ENCODE measurements around the gene FSTL4.

The FSTL4 gene

GRCh38 chr5:133321286-133321832, 291.0 kb downstream of the FSTL4 start:
- no peak for DNase-seq (ENCODE audit: low read depth)

DNA sequence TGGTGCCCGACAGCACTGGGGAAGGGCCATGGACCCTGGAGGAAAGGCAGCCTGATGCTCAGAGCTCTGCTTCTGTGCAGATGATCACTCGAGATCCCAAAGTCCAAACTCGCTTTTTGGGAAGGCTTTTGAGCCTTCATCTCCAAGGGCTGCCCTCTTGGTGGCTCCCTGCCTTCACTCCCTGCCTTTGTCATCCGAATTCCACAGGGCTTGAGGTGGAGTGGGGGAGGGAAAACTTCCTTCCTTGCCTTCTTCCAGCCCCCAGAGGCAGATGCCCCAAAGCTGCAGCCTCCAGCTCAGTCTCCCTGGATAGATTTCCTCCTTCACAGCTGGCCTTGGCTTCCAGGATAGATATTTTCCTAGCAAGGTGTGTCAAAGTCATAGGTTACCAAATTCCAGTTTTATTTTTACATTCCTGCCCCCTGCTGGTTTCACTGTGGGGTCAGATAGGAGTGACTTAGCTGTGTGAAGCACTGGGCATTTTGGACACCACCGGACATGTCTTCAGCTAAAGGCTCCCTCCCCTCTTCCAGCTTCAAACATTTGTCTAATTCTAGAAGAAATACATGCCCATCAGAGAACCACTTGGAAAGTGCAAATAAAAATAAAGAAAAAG, 292.3 kb downstream of the FSTL4 start:
- DNase-seq (ENCODE audit: low read depth) = no peak

DNA sequence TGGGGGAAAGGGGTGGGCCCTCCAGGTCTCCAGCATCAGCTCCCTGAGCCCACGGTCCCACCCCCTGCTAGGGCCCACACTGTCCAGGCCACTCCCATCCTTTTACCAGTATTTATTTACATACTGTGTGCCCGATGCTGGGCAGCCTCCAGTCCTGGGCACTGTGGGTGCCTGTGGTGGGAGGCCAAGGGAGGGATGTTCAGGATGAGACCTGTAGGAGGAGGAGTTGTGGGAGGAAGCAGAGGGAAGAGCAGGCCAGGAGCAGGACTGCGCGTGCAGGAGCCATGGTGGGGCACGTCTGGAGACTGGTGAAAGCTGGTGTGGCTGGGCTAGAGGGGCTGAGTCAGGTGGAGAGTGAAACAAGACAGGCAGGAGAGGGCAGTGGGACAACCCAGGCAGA, 293.1 kb downstream of the FSTL4 start:
- DNase-seq (ENCODE audit: low read depth) = no peak

DNA sequence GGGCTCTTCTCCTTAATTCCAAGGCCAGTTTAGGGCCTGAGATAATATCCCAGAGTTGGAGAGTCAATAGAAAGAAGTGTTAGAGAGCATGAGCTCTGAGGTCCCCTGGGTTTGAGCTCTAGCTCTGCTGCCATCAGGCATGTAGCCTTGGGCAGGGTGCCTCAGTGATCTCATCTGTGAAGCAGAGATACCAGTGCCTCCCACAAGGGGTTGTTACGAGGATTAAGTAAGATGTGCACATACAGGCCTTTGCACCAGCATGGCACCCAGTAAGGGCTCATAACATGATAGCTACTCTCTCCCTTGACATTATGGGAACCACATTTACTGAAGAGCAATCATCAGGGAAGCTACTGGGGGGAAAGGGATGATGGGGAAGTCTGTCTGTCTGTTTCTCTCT, 294.8 kb downstream of the FSTL4 start:
- no peak for DNase-seq (ENCODE audit: low read depth)

GRCh38 chr5:133316346-133317343, 295.7 kb downstream of the FSTL4 start:
- DNase-seq (ENCODE audit: low read depth) = no peak

DNA sequence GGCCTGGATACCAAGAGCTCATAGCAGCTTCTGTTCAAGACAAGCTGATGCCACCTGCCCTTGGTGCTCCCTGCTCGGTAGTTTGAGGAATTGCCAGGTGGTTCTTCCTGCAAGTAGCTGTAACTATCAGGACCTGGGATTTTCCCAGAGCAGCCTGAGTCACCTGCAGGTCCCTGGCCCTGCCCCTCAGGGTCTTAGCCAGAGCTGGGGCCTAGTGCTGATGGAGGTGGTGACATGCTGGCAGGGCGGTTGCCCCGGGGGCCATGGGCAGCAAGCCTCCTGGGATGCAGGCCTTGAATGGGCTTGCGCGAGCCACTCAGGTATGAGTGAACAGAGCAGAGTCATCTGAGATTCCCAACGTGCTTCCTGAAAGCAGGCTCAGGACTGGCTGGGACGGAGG, 298.3 kb downstream of the FSTL4 start:
- DNase-seq (ENCODE audit: low read depth) = no peak

GRCh38 chr5:133311176-133311575, 301.2 kb downstream of the FSTL4 start:
- no peak for DNase-seq (ENCODE audit: low read depth)

GRCh38 chr5:133309984-133310621, 302.2 kb downstream of the FSTL4 start:
- no peak for DNase-seq (ENCODE audit: low read depth)

GRCh38 chr5:133309166-133309795, 303.1 kb downstream of the FSTL4 start:
- no peak for DNase-seq (ENCODE audit: low read depth)

DNA sequence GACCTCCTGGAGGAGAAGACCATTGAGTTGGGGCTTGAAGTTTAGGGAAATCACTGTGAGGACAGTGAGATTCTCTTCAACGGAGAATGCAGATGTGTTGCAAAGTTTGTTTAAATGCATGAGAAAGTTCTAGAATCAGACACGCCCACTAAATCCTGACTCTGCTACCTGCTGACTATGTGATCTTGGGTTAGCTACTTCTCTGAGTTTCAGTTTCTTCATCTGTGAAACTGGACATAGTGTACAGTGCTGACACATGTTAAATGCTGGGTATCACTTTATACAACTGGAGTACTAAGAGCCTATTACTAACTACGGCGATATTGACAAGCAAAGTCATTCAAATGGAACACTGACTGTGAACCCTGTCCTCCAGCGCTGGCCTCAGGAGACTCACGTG, 305.1 kb downstream of the FSTL4 start:
- DNase-seq (ENCODE audit: low read depth) = no peak

- DNase-seq (ENCODE audit: low read depth) = no peak
These were observed 307.6 kb downstream of the FSTL4 start for GRCh38 chr5:133304707-133305216.

GRCh38 chr5:133304178-133304577, 308.2 kb downstream of the FSTL4 start:
- DNase-seq (ENCODE audit: low read depth) = no peak

DNA sequence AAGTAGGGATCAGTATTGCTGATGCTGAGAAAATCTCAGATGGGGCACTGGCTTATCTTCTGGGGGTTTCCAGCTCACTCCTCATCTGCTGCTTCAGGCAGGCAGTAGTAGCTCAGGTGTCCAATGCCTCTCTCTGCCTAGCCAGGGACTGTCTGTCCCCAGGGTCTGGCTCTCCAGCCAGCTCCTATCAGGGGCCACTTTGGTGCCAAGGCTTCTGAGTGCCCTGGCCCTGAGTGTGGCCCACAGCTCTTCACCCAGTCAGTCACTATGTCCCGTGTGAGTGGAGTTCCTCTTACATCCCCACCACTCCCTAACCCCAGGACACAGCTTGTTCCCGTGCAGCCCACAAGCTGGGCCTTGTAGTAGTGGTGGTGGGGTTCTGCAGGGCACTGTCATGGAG, 309.0 kb downstream of the FSTL4 start:
- DNase-seq (ENCODE audit: low read depth) = no peak

- DNase-seq (ENCODE audit: low read depth) = no peak
These were observed 312.6 kb downstream of the FSTL4 start for GRCh38 chr5:133299728-133300127.

GRCh38 chr5:133299021-133299420, 313.3 kb downstream of the FSTL4 start:
- DNase-seq (ENCODE audit: low read depth) = no peak

- DNase-seq (ENCODE audit: low read depth) = no peak
These were observed 313.9 kb downstream of the FSTL4 start for GRCh38 chr5:133298447-133298846.

DNA sequence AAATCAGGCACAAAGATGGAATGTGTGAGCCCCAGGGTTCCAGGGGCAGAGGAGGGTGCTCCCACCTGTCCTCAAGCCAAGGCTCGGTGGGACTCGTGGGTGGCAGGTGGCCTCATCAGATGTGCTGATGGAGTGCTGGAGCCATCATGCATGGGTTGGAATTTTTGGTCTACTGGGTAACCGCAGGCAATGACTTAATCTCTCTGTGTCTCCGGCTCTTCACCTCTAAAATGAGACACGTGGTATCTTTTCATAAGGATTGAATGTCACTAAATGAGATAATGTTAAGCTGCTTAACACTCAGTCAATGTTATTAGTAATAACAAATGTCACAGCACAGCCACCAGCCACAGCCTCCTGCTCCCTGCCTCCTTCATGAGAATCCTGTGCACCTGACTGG, 315.0 kb downstream of the FSTL4 start:
- DNase-seq (ENCODE audit: low read depth) = no peak

DNA sequence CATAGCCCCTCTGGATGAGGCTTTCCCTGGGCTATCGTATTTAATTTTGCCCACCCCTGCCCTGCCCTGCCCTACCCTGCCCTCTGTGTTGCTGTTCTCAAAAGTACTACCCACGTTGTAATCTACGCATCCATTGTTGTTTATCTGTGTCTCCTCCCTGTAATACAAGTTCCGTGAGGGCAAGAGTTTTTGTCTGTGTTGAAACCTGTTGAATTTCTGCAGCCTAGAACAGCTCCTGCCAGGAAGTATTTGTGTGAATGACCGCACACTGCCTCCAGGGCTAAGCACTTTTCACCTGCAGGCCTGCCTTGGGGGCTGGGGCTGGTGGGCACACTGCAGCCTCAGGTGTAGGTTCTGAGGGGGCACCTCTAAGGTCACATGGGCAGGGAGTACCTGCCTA, 315.7 kb downstream of the FSTL4 start:
- no peak for DNase-seq (ENCODE audit: low read depth)

GRCh38 chr5:133295520-133295919, 316.8 kb downstream of the FSTL4 start:
- no peak for DNase-seq (ENCODE audit: low read depth)

GRCh38 chr5:133294380-133294779, 318.0 kb downstream of the FSTL4 start:
- DNase-seq (ENCODE audit: low read depth) = no peak

- no peak for DNase-seq (ENCODE audit: low read depth)
These were observed 318.4 kb downstream of the FSTL4 start for GRCh38 chr5:133293960-133294359.

DNA sequence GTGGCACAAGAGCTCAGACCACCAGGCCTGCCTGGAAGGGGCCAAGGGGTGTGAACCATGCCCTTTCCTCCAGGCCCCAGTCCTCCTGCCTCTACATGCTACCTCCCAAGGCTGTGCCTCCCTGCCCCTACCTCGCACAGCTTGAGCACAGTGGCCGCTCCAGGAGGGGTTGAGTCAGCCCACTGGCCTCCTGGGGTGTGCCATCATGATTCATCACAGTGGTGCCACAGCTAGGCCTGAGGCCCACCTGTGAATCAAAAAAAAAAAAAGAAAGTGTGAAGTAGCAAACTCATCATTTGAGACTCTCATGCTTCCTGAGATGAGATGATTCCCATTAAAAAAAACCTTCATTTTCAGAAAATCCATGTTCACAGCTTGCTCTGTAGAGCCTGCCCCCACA, 320.0 kb downstream of the FSTL4 start:
- no peak for DNase-seq (ENCODE audit: low read depth)

Measured in stimulated activated CD8-positive, alpha-beta memory T cell treated with anti-CD3 and anti-CD28 coated beads, Interleukin-4, amount 100 ng/mL, for 24 hours (primary cell).